ENCODE data around the gene EI24.

EI24 gene

GRCh38 chr11:125583496-125583895 lies 14.2 kb downstream of the EI24 start:
- DNase-seq = no peak

- DNase-seq = no peak
Observed at GRCh38 chr11:125585487-125585886, 16.2 kb downstream of the EI24 start.

- DNase-seq = no peak
Observed at GRCh38 chr11:125586623-125587022, 17.3 kb downstream of the EI24 start.

- no peak for DNase-seq
Observed at GRCh38 chr11:125587480-125587879, 18.2 kb downstream of the EI24 start.

GRCh38 chr11:125588505-125588904 lies 19.2 kb downstream of the EI24 start:
- DNase-seq = no peak

GRCh38 chr11:125591649-125592304 lies 22.5 kb downstream of the EI24 start:
- no peak for DNase-seq

GRCh38 chr11:125592305-125593113 lies 23.2 kb downstream of the EI24 start, which contains the start of gene STT3A:
Gene STT3A, plus strand, starts transcription at chr11:125592852. Its CDS starts 3,064 bp downstream, at chr11:125595916.
- peak; percentile 100 for DNase-seq

- no peak for DNase-seq
Observed at GRCh38 chr11:125593114-125593820, 24.0 kb downstream of the EI24 start.

GRCh38 chr11:125594958-125595357 lies 25.7 kb downstream of the EI24 start:
- no peak for DNase-seq

GRCh38 chr11:125600663-125601062 lies 31.4 kb downstream of the EI24 start:
- no peak for DNase-seq

GRCh38 chr11:125603207-125603606 lies 33.9 kb downstream of the EI24 start:
- no peak for DNase-seq

GRCh38 chr11:125605417-125605816 lies 36.1 kb downstream of the EI24 start:
- DNase-seq = no peak

- no peak for DNase-seq
Observed at GRCh38 chr11:125609545-125609944, 40.3 kb downstream of the EI24 start.

GRCh38 chr11:125618383-125618782 lies 49.1 kb downstream of the EI24 start:
- no peak for DNase-seq

GRCh38 chr11:125621995-125622394 lies 52.7 kb downstream of the EI24 start:
- DNase-seq = no peak

- DNase-seq = no peak
Observed at GRCh38 chr11:125623064-125623463, 53.8 kb downstream of the EI24 start.

- no peak for DNase-seq
Observed at GRCh38 chr11:125624756-125625213, 55.5 kb downstream of the EI24 start, which contains the start of gene CHEK1. Gene CHEK1, plus strand, starts transcription at chr11:125625163. Its CDS starts 1,606 bp downstream, at chr11:125626769.

- peak; percentile 73 for DNase-seq
Observed at GRCh38 chr11:125625225-125625629, 56.0 kb downstream of the EI24 start.

GRCh38 chr11:125625630-125626287 lies 56.5 kb downstream of the EI24 start:
- peak; percentile 96 for DNase-seq

- peak; percentile 93 for DNase-seq
Observed at GRCh38 chr11:125626288-125626950, 57.1 kb downstream of the EI24 start.

GRCh38 chr11:125627236-125627910 lies 58.1 kb downstream of the EI24 start:
- DNase-seq = no peak

Measured in NCI-H1105 (cell line).